ENCODE measurements around the gene PPARGC1A. TPM values are rescaled to one million over a fixed set of nuclear protein-coding genes. Genes with fewer than 3 reads are reported as not detected.

Gene PPARGC1A
- total and polyA plus RNA-seq, 10 of the 15 experiments (the other 5 are each of a cell fraction or from before 2014, with no cell fraction given), result 0.01 to 0.05 (median 0.04) TPM; not detected in 7

- no peak overlapping the region for H3K4me2 ChIP-seq (ENCODE audit: control insufficient read depth, insufficient read depth)
- no peak overlapping the region for H3K27ac ChIP-seq (ENCODE audit: control insufficient read depth, insufficient read depth)
- 13% methylated on average over 3 of the region's 3 CpGs for WGBS (ENCODE audit: insufficient coverage, insufficient replicate concordance, low lambda C conversion rate, missing lambda C conversion rate)
- H3K9me3 ChIP-seq (replicated peaks; ENCODE audit: control insufficient read depth, insufficient read depth, low read length), result no peaks in the 10 kb centered on the region
- in situ Hi-C loops (cut with MboI) (no loop called here), intact Hi-C loops (cut with micrococcal nuclease; ENCODE audit: unreplicated experiment) (no loop called here)
- no peak overlapping the region for H3K4me3 ChIP-seq
- DNase-seq (ENCODE audit: low read depth, low spot score), result no peak
- BruUV-seq (replicated peaks), result no TSS peak
- no peak for ATAC-seq
- H3K79me2 ChIP-seq (ENCODE audit: control insufficient read depth, insufficient read depth, low read length), result no peaks in the 10 kb centered on the region
- H3K36me3 ChIP-seq (ENCODE audit: control insufficient read depth in 2 of 2, insufficient read depth in 2 of 2, low read length in 1 of 2), result no peaks in the 10 kb centered on the region
- POLR2A ChIA-PET, result no interaction called here
- FAIRE-seq, result no peak
- H3K9ac ChIP-seq (ENCODE audit: control insufficient read depth, insufficient read depth, low read length), result no peak overlapping the region
- RAD21 ChIA-PET (ENCODE audit: unreplicated experiment), result no interaction called here
- TF ChIP-seq, protein P1, sequence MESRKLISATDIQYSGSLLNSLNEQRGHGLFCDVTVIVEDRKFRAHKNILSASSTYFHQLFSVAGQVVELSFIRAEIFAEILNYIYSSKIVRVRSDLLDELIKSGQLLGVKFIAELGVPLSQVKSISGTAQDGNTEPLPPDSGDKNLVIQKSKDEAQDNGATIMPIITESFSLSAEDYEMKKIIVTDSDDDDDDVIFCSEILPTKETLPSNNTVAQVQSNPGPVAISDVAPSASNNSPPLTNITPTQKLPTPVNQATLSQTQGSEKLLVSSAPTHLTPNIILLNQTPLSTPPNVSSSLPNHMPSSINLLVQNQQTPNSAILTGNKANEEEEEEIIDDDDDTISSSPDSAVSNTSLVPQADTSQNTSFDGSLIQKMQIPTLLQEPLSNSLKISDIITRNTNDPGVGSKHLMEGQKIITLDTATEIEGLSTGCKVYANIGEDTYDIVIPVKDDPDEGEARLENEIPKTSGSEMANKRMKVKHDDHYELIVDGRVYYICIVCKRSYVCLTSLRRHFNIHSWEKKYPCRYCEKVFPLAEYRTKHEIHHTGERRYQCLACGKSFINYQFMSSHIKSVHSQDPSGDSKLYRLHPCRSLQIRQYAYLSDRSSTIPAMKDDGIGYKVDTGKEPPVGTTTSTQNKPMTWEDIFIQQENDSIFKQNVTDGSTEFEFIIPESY (IDR thresholded peaks at IDR 0.05), result no peak
- TF ChIP-seq GABPA (IDR thresholded peaks at IDR 0.05; ENCODE audit: low read depth), result no peak
- TF ChIP-seq, protein P2, sequence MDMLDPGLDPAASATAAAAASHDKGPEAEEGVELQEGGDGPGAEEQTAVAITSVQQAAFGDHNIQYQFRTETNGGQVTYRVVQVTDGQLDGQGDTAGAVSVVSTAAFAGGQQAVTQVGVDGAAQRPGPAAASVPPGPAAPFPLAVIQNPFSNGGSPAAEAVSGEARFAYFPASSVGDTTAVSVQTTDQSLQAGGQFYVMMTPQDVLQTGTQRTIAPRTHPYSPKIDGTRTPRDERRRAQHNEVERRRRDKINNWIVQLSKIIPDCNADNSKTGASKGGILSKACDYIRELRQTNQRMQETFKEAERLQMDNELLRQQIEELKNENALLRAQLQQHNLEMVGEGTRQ (IDR thresholded peaks at IDR 0.05; ENCODE audit: borderline replicate concordance, low read depth, low read length), result no peak
- TF ChIP-seq MAX (IDR thresholded peaks at IDR 0.05; ENCODE audit: low read depth, low read length), result no peak
- TF ChIP-seq EED (IDR thresholded peaks at IDR 0.05; ENCODE audit: low read depth), result no peak
- TF ChIP-seq HCFC1 (IDR thresholded peaks at IDR 0.05; ENCODE audit: low read length), result no peak
- no peak for TF ChIP-seq ZBED1 (IDR thresholded peaks at IDR 0.05; ENCODE audit: borderline replicate concordance)
- TF ChIP-seq HDAC2 (IDR thresholded peaks at IDR 0.05), result no peak
- SMC1A ChIA-PET (ENCODE audit: uncharacterized antibody, unreplicated experiment), result no interaction called here
- no peaks in the 10 kb centered on the region for H3K27me3 ChIP-seq (replicated peaks in 1 of 2; ENCODE audit: control insufficient read depth in 2 of 2, insufficient read depth in 2 of 2, low read length in 1 of 2)
- CTCF ChIA-PET, result no interaction called here
- no peak overlapping the region for H2AFZ ChIP-seq (ENCODE audit: control insufficient read depth, low read depth, low read length)
- H4K20me1 ChIP-seq (ENCODE audit: control insufficient read depth, insufficient read depth), result no peaks in the 10 kb centered on the region
- H3K4me1 ChIP-seq (ENCODE audit: control insufficient read depth, insufficient read depth, low read length), result no peaks in the 10 kb centered on the region
These were observed 39.4 kb upstream of the PPARGC1A start for GRCh38 chr4:23929248-23929647.
